Measurements from ENCODE around the gene TASOR.

TASOR gene

GRCh38 chr3:56681984-56682461 is 1.0 kb downstream of the TASOR start:
- DNase-seq: no peak

DNA sequence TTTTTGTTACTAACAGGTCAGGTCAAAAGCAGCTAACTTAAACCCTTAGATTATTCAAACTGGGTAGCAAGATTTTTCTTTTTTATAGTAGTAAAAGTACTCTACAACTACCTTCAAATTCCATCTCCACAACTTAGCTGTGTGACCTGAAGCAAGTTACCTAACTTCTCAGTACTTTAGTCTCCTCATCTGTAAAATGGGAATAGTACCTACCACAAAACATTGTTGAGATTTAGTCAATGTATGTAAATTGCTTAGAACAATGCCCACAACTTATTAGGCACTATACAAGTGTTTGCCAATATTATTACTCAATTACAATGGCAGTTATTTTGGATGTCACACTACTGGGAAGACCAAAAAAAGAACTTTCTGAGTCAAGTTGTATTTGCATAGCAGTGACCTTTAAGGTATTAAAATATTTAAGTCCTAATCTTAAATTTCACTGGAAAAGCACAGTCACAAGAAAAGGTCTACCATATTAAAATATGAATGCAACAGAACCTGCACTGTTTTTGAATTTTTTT is 2.9 kb downstream of the TASOR start:
- no peak for DNase-seq

DNA sequence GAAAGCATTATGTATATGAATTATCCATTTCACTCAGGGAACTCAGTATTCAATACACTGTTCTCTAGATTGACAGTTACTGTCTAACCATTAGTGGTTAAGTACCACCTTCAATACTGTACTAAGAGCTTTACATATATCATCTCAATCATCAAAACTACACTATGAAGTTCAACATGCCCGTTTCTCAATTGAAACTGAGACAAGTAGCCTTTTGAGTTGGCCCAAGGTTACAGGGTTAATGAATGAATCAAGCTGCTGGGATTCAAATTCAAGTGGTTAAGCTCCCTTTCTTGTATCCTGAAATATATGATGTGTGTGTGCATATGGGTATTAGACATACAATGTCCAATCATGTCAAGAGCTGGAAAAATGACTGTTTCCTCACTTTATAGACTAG is 5.8 kb downstream of the TASOR start:
- no peak for DNase-seq

DNA sequence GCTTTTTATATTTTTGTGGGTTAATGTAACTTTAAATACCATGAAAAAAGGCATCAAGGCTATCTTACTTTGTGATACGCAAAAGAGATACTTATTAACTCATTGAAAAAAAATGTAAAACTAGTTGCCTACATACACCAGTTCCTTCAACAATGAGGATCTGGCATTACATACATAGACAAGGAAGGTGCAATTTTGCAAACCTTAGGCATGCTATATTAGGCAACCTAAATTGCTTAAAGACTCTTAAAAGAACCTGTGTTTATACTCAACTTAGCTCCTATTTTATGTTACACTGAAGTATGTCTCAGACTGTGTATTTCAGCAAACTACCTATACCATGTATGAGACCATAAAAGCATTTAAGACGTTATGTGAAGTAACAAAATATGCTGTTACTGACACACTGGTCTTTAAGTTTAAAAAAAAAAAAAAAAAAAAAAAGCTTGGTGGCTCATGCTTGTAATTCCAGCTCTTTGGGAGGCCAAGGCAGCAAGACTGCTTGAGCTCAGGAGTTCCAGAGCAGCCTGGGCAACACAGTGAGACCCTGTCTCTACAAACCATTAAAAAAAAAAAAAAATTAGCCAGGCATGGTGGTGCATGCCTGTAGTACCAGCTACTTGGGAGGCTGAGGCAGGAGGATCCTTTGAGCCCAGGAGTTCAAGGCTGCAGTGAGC is 9.1 kb downstream of the TASOR start:
- no peak for DNase-seq

DNA sequence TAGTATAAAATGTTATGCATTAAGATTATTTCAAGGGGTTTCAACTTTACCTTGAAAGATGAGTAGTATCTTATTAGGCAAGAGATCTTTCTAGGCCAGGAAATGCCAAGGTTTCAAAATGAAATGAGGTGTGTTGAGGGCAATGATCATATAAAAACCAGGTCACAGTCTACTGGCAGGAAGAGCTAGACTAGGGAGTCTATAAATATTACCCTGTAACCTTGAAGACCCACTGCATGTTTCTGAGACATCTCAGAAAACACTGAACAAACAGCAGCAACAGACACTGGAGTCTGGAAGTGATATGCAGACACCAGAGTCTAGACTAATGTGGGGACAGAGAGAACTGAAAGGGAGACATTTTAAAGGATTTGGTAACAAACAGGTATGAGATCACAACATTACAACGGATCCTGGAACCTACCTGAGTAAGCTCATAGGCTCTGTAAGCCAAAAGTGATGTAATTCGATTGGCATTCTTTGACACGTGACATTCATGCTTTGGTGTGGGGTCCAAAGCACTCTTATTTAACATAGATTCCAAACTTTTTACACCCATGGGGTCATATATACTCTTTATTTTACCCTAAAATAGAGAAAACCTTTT is 15.0 kb downstream of the TASOR start:
- DNase-seq: no peak

- no peak for DNase-seq
These were observed 18.2 kb downstream of the TASOR start for GRCh38 chr3:56664823-56665222.

- no peak for DNase-seq
These were observed 27.4 kb downstream of the TASOR start for GRCh38 chr3:56655709-56656108.

DNA sequence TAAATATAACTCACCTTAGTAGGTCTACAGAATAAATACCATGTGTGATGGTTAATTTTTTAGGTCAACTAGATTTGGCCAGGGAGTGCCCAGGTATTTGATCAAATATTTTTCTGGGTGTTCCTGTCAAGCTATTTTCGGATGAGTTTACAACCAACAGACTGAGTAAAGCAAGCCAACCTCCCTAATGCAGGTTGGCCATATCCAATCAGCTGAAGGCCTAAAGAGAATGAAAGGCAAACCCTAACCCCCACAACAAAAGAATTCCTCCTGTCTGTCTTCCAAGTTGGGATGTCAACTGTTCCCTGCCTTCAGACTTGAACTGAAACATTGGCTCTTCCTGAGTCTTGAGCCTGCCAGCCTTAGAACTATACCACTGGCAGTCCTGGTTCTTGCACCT is 28.6 kb downstream of the TASOR start:
- DNase-seq: no peak

DNA sequence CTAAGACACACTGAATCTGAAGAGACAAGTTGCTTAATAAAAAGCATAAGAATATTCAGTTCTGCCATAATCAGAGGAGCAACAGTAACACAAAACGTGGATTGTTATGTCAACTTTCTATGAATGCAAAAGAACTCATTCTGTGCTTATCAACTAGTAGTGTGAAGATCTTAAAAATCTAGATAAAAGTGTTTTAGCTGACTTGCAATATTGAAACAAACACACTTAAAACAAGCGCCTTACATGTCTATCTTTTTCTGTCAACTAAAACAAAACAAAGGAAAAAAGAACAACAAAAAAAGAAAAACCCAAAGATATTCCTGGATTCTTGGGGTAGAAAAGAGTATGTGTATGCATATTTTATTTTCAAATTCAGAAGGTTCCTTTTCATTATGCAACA is 37.7 kb downstream of the TASOR start:
- DNase-seq: no peak

GRCh38 chr3:56633602-56634535 is 49.2 kb downstream of the TASOR start:
- no peak for DNase-seq

All from NCI-H1105 treated with DMSO at 0.1 percent for 48 hours (cell line).